A172 (cell line): ENCODE data around the gene KIF1A. TPM values are rescaled to one million over a fixed set of nuclear protein-coding genes. Genes with fewer than 3 reads are reported as not detected.

Experiments
- DNase-seq: peaks from one replicate; pipeline ENCODE4 v3.0.0-alpha.2; 2015; ENCODE audit warnings: low spot score
- total RNA-seq: library from RNA; depleted of rRNA; stranded (reverse); fragments of >200 nt; shearing (Covaris generic); gene quantifications from 2 replicates; pipeline ENCODE4 v1.2.3, GENCODE V29; 2014

KIF1A gene
- total RNA-seq, 1 experiment from 2014 or later = 6.4 TPM

DNA sequence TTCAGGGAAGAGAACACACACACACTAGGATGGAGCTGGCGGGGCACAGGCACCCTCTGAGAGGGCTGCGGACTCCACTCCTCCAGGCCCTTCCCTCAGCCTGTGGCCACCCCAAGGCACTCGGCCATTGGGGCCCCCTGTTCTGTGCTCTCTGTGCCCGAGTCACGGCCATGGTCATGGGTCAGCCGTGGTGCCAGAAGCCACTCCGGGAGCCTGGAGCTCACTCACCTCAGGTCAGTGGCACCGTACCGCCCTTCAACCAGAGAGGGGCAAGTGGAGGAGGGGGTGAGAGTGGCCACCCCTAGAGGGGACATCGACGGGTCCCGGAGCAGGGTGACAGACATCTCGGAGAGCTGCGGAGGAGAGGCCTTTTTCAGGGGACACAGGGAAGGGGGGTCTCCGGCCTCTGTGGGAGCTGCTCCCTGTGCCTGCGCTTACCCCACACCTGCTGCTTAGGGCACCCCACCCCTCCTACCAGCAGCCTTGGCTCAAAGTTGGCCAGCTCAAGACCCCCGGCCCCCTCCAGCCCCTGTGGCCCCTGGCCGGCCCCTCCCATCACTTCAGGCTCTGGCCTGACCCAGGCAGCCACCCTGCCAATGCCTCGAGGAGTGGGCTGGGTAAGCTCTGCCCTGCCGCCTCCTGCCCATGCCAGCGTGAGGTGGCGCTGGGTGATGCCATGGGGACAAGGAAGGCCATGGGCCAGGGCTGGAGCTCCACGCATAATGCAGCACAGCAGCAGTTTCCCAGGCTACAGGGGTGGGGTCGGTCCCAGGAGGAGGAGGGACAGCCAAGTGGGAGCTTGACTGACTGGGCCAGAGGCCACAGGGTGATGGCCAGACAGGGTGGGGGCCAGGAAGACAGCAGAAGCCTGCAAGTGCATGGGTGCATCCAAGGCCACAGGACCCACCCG, 99.1 kb downstream of the KIF1A start:
- no peak for DNase-seq

DNA sequence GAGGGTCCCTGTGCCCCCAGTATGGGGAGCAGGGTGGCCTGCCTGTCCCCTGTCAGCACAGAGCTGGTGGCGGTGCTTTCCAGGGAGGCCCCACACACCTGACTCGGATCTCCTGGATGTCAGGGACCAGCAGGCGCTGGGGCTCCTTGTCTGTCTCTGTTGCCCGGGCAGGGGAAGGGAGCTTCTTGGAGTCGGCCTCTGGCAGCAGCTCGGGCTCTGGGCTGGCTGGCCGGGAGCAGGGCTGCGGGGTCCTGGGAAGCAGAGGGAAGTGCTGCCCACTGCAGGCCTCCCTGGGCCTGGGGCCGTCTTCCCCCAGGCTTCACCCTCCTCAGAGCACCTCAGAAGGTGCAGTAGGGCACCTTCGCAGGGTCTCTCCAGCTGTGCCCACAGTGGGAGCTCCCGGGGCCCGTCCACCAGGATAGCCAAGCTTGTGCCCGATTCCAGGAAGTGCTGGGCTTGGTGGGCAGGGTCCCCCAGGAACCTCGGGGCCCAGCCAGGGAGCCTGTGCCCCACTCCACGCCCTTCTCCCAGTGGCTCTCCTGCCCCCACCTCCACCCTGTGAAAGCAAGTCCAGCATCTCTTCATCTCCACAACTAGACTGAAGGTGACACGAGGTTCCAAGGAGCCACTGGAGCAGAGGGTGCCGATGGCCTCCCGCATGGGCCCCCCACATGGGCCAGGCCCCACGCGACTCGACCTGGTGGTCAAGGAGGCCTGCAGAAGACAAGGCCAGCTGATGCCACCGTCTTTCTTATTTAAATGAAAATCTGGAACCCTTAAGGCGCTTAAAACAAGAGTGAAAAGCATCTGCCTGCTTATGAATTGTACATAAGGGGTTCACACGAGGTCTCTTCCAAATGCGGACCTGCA, 100.1 kb downstream of the KIF1A start:
- no peak for DNase-seq

DNA sequence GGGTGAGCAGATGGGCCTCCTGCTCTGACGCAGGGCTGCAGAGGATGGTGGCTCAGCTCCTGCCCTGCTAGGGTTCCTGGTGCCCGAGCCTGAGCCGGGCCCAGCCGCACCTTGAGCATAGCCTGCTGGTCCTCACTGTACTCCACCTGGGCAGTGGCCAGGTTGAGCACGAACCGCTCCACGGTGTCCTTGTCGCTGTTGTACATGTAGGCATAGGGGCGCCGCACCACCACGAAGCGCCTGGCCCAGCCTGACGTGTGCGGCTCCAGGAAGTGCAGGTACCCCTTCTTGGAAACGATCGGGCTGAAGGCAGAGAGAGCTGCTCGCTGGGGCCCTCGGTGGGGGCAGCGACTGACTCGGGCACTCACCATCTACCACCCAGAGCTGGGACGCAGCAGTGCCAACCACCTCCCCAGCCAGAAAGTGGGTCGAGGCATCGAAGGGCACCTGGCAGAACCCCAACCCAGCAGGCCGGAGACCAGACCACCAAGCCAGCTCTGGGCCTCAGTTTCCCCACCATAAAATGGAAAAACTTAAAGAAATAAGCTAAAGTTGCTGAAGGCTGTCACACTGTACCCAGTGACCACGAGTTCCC, 101.0 kb downstream of the KIF1A start:
- DNase-seq = no peak

DNA sequence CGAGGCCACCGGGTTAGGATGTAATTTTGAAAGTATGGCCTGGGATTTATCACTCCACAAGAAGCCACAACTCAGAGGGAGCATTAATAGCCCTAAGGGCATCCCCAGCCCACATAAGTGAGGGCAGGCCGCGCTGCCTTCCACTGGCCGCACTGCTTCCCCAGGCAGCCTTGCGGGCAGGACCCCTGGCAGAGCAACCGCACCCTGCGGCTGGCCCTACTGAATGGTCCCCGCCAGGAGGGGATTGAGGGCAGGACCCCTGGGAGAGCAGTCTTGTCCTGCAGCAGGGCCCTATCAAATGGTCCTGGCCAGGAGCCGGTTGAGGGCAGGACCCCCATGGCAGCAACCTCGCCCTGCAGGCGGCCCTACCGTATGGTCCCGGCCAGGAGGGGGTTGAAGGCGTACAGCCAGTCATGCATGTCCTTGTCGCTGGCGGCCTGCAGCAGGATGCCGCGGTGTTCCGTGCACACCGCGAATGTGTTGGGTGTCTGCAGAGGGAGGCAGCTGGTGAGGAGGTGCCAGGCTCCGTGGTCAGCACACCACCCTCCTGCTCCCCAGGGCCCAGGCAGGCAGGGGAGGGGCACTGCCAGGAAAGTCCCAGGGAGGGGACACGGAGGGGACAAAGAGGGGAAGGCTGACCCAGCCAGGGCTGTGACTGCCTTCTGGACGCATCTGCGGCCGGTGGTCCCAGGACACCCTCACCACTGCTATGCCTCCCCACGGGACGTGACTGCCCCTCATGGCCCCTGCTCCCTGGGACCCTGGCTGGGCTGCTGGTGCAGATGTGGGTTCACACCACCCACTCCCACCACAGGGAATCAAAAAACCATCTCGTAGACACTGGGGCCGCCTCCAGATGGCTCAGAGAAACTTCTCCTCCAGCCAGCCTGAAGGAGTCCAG, 102.1 kb downstream of the KIF1A start:
- no peak for DNase-seq

DNA sequence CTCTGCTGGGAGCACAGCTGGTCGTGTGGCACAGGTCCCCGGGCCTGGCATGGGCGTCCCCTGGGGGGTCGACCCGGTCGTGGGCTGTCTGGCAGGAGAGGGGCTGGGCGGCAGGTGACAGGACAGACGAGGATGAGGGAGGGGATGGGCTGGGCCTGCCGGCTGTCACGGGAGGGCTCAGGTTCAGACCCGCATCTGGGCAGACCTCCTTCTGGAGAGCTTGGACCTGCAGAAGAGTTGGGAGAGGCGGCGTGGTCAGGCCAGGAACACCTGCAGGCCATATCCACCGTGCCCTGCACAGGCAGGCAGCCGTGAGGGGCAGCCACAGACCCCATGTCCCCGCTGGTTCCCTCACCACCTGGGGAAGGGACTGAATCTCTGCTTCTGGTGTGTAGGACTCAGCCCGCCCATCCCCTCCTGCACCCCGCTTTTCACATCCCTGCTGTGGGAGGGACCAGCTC, 102.8 kb downstream of the KIF1A start:
- DNase-seq = no peak

DNA sequence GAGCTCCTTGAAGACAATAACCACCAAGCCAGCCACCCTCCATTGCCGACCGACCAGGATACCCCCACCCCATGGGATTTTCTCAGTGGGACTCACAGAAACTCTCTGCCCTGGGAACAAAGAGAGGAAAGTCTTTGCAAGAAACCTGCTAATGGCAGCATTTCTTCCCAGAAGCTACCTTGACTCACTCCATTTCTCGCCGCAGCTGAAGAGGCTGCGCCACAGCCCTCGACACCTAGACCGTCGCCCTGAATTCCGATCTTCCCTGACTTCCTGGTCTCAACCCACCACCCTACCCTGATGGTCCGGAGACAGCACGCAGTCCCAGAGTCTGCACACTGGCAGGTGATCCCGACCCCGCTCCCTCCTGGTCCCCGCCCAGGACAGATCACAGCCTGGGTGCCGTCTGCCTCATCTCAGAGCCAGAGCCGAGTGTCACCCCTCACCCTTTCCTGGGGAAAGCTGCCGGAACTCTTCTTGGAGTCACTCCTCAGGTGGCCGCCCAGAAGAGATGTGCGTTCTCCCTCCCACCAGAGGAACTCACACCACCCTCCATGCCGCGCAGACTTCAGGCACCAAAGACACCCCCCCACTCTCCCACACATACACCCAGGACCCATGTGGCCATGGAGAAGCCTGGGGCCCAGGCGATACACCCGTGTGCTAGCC, 103.8 kb downstream of the KIF1A start:
- DNase-seq = no peak

DNA sequence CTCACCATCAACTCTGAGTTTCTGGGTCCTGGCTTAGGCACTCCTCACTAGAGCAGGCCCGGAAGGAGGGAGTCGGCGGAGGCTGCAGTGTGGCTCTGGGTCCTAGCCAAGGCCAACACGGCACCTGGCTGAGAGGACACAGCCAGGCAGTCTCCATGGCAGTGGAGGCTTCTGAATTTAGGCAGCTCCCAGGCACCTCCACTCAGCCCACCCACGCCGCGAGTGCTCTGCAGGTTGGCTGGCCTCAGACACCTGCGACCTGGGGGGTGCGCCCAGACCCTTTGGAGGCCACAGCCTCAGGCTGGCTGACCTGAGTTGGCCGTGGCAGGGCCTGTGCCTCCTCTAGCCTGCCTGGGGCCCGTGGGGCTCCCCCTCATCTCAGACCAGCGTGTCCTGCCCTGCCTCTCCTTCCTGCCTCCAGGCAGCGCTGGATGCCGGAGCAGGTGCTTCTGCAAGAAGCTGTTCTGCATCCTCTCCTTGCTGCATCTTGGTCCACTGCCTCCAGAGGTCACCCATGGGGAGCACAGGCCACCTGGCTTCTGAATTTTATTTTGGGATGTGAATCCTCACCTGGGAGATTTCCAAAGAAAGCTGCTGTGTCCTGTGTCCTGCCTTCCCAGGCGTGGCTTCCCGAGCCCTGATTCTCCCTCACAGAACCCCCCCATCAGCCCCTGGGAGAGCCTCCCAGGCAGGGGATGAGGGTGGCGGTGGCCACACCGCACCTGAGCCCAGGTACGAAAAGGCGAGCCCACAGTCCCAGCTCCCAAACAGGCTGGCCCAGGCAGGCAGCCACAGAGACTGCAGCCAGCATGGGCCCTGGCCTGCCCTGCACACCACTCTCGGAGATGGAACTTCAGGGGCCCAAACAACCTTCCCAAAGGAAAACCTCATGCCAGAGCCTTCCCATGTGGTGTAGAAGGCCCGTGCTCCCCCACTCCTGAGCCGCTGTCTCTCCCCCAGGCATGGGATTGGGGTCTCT, 105.0 kb downstream of the KIF1A start:
- DNase-seq = no peak

DNA sequence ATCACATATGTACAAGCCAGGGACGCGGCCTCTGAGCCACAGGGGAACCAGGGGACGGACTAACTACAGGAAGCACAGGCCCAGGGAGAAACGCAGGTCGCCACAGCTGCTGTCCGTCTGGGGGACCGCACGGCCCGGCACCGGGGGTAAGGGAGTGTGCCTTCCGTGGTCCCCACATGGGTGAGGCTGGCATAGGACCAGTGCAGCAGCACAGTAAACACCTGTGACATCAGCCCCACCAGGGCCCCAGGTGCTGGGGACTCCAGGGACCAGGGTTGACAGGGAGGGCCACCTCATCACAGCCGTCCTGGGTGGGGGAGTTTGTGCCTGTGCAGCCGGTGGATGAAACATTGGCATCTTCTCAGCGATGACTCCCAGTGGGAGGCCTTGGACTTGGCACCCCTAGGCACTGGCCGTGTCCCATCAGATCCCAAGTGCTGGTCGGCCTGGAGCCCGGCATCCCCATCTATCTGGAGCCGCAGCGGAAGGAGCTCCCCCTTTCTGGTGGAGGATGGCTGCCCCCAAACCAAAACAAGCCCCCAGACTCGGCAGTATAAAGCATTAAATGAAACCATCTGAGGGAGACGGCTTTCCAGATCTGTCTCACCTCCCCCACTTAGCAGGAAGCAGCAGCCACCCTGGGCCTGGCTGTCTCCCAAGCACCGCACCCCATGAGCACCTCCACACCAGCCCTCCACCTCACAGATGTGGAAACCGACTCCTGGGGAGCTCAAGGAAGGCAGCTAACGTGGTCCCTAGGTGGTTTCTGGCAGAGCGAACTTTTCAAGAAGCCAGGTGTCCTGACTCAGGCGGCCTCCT, 105.9 kb downstream of the KIF1A start:
- no peak for DNase-seq

DNA sequence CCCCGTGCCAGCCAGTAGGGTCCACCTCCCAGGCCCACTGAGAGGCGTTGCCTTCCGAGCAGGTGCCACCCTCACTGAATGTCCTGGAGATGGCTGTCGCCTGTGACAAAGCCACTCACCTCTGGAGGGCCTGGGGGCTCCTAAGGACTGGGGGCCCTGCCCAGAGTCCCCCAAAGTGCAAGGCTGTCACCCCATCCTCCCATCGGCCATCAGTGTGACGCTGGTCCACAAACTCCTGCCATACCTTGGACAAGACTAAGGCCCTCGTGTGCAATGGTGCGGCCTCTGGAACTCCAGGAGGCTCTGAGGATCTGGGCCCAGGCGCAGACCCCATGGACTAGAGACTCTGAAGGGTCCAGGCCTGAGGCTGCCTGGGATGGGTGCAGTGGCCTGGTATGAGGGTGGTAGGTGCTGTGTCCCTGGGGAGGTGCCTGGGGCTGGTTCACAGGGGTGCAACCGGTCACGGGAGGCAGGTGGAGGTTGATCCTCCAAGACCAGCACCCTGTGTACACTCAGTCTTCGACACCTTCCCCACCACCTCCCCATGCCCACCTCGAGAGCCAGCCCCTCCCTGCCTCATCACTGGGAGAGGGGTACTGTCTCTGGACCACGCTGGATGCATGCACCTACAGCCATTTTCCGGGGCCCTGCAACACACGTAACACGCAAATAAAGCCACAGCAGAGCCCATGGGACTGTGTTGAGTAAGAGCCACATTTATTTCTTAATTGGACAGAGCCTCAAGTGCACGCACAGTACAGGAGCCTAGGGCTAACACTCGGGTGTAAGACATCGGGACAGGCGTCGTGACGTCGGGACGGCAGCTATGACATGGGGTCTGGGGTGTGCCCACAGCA, 106.7 kb downstream of the KIF1A start:
- DNase-seq = no peak

DNA sequence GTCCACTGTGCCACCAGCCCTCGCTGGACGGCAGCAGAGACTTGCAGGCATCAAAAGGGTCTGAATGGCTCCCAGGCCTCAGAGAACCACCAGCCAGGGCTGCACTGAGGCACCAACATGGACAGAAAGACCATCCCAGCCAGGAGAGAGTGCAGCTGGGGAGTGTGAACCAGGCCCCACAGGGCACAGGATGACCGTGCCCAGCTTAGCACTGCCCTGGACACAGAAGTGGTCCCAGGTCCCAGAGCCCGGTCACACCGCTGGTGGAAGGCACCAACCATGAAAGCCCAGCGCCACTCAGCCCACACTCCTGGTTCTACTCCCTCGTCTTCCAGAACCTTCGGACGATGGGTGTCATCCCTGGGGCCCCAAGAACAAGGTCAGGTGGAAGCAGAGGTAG, 107.9 kb downstream of the KIF1A start:
- DNase-seq = no peak

DNA sequence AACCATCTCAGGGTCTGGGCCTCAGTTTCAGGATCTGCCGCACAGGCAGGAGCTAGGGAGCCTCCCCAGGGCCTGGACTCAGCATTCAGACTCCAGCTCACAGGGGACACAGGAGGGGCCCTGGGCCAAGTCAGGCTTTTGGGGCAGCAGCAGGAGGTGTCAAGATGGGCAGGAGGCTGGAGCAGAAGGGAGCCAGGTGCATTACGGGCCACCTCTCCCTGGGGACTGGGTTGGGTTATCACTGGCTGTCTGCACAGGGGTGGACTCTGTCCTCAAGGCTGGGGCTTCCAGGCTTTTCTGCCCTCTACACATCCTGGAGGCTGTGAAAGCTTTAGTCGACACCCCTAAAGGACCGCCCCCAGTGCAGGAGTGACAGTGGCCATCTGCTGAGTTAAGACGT, 108.3 kb downstream of the KIF1A start:
- DNase-seq = no peak

DNA sequence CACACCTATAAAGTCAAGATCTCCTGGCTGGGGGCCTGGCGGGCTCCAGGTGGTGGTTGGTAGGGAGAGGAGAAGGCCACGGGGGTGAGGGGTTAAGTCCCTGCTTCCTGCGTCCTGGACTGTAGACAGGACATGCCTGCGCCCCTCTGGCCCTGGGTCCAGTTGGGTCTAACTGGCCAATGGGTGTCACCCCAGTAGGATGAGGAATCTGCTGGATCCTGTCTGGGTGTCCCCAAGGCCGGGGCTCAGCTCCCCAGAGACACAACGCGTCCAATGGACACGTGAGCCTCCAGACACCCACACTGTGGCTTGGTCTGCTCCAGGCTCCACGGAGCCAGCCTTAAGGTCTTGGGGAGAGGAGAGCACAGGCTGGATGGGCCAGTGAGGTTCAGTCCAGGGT, 108.7 kb downstream of the KIF1A start:
- no peak for DNase-seq

DNA sequence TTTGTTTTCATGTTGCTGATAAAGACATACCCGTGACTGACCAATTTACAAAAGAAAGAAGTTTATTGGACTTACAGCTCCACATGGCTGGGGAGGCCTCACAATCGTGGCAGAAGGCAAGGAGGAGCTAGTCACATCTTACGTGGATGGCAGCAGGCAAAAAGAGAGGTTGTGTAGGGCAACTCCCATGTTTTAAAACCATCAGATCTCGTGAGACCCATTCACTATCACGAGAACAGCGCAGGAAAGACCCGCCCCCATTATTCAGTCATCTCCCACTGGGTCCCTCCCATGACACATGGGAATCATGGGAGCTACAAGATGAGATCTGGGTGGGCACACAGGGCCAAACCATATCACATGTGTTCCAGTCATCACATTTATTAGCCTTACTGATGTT, 111.6 kb downstream of the KIF1A start:
- DNase-seq = no peak

DNA sequence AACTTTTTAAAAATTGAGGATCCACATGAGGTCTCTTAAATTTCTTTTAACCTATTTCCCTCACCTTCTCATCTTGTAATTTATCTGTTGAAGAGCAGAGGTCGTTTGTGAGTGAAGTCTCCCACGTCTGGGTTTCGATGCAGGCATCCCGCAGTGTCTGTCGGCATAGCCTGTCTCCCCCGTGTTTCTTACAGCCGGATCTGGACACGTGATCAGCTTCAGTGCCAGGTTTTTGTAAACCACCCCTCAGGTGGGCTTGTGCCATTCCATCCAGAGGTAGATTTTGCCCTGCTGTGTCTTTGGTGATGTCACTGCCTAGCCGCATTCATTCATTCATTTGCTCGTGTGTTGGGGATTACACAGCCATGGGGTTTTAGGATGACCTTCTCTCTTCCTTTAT, 112.2 kb downstream of the KIF1A start:
- no peak for DNase-seq

DNA sequence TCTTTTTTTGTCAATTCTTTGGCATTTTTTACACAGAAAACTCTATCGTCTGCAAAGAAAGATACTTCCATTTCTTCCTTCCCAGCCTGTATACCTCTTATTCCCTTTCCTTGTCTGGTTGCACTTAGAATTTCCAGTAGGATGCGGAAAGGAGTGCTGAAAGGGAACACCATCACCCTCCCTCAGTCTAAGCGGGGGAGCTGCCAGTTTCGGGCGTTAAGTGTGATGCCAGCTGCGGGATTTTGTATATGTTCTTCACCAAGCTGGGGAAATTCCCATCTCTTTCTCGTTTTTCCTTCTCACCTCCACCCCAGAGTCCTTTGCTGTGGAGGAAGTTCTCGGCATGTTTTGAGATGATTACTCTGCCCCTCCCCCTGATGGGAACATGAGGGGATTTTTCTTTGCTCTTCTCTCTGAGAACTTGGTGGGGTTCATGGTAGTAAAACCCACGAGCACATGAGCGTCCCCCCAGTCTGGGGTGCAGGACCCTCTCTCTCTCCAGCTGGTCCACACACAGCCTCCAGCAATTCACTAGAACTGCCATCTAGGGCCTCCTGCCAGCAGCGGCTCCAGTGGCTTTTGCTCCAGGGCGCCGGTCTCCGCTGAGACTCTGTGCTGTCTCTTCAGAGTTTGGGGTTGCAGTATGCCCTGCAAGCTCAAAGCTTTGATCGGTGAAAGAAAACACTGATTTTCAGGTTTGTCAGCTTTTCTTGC, 112.8 kb downstream of the KIF1A start:
- no peak for DNase-seq

DNA sequence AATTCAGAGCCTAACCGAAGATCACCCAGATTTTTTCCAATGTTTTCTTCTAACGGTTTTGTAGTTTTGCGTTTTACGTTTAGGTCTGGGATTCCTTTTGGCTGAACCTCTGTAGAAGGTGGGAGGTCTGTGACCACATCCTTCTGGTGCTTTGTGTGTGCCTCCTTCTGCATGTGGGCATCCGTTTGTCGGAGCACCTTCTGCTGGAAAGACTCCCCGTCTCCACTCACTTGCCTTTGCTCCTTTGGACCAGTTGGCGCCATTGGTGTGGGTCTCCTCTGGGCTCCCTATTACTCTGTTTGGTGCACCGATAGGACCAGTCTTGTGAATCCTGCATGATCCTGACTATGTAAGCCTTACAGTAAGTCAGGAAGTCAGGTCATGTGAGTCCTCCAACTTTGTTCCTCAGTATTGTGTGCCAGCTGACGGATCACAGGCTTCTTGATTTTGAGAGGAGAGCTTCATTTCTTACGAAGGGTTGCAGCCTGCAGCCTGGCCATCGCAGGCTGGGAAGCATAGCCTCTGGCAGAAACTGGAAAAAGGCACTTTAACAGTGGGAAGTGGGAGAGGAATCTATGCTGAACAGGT, 114.7 kb downstream of the KIF1A start:
- no peak for DNase-seq

DNA sequence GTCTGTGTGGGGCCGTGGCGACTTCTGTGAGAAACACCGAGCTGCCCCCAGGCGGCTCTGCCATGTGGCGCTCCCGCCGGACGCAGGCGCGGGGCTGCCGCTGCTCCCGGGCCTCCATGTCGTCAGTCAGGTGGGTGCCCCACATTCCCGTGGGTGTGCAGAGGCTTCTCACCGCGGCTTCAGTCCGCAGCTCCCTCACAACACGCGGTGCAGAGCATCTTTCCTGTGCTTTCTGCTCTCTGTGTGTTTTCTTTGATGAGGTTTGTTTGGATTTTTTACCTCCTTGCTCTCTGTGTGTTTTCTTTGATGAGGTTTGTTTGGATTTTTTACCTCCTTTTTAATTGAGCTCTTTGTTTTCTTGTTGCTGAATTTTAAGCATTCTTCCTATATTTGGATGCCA, 115.4 kb downstream of the KIF1A start:
- no peak for DNase-seq
